ENCODE measurements around the gene KRTAP5-9. TPM values are rescaled to one million over a fixed set of nuclear protein-coding genes. Genes with fewer than 3 reads are reported as not detected.
A peak's percentile ranks its signal among the peaks of the same experiment; 100 is the strongest.

KRTAP5-9 gene, protein sequence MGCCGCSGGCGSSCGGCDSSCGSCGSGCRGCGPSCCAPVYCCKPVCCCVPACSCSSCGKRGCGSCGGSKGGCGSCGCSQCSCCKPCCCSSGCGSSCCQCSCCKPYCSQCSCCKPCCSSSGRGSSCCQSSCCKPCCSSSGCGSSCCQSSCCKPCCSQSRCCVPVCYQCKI
- total RNA-seq, result 0.66 TPM
- polyA plus RNA-seq (ENCODE audit: insufficient read depth, low read depth, low replicate concordance), result not detected
- long read RNA-seq, donor 1, result 0 reads
- long read RNA-seq, donor 2, result 0 reads
- long read RNA-seq, donor 3, result 0 reads
- long read RNA-seq, donor 4, result 0 reads
- long read RNA-seq, donor 5, result 0 reads
- long read RNA-seq, donor 6, result 0 reads
- long read RNA-seq, donor 7, result 0 reads
- long read RNA-seq, donor 8, result 0 reads
- long read RNA-seq, donor 9, partial matches to known transcripts, result 0 of 1 reads
- long read RNA-seq, donor 9, other reads (novel, unspliced or antisense), result 0 of 1 reads
- long read RNA-seq, donor 10, result 0 reads

DNA sequence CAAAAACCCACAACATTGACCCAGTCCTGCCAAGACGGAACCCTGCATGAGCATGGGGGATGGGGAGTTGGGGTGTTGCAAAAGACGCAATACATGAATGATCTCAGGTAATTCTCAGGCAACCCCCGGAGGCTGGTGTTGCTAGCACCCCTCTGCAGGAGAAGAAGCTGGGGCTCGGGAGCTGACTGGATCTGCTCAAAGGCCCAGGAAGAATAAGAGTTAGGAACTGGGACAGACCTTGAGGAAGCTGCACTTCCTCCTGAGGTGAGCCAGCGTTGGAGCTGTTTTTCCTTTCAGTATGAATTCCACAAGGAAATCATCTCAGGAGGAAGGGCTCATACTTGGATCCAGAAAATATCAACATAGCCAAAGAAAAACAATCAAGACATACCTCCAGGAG, at the start of gene KRTAP5-9:
Gene KRTAP5-9, plus strand, starts transcription at position 301 of the 400 bp plus-strand sequence. CDS start 238 bp downstream, outside the sequence.
- peak in 1 of 5 donors; percentile 26 for DNase-seq
- H3K27ac ChIP-seq (ENCODE audit: low read depth in 2 of 2, low read length in 2 of 2), result no peak within 1 kb of the TSS
- no peaks in the 10 kb centered on the region for H3K36me3 ChIP-seq (ENCODE audit: control insufficient read depth in 2 of 3, insufficient read depth in 3 of 3, low read length in 3 of 3)
- no peaks in the 10 kb centered on the region for H3K4me1 ChIP-seq (ENCODE audit: control insufficient read depth in 2 of 3, insufficient read depth in 2 of 3, low read depth in 1 of 3, low read length in 3 of 3)
- intact Hi-C loops (cut with DNase I), result no loop called here
- H3K9me3 ChIP-seq (ENCODE audit: control insufficient read depth in 2 of 3, insufficient read depth in 1 of 3, low read length in 3 of 3), result no peaks in the 10 kb centered on the region
- TF ChIP-seq CTCF (IDR thresholded peaks at IDR 0.05; ENCODE audit: borderline replicate concordance, extremely low read depth, insufficient read depth), result no peak
- no peak for FAIRE-seq
- H3K27me3 ChIP-seq (ENCODE audit: control insufficient read depth, insufficient read depth, low read length), result no peaks in the 10 kb centered on the region
- H3K9ac ChIP-seq (ENCODE audit: low read length in 3 of 3), result no peak within 1 kb of the TSS
- H3K4me3 ChIP-seq (ENCODE audit: low read length in 3 of 3), result no peak within 1 kb of the TSS

GRCh38 chr11:71499125-71499524, 49.1 kb upstream of the KRTAP5-9 start:
- H3K27ac ChIP-seq (ENCODE audit: low read depth in 2 of 2, low read length in 2 of 2), result no peak overlapping the region

GRCh38 chr11:71499546-71499945, 48.7 kb upstream of the KRTAP5-9 start:
- Histone ChIP-seq H3K27me3 (ENCODE audit: control insufficient read depth, insufficient read depth, low read length) (no peaks in the 10 kb centered on the region), H3K9ac (ENCODE audit: low read length in 3 of 3) (no peak overlapping the region), H3K36me3 (ENCODE audit: control insufficient read depth in 2 of 3, insufficient read depth in 3 of 3, low read length in 3 of 3) (peaks cover 2 to 42% (median 26%) of the 10 kb centered on the region in 3 donors), H3K9me3 (ENCODE audit: control insufficient read depth in 2 of 3, insufficient read depth in 1 of 3, low read length in 3 of 3) (no peaks in the 10 kb centered on the region), H3K27ac (ENCODE audit: low read depth in 2 of 2, low read length in 2 of 2) (no peak overlapping the region), H3K4me3 (ENCODE audit: low read length in 3 of 3) (no peak overlapping the region), H3K4me1 (ENCODE audit: control insufficient read depth in 2 of 3, insufficient read depth in 2 of 3, low read depth in 1 of 3, low read length in 3 of 3) (no peaks in the 10 kb centered on the region)
- DNase-seq, result no peak
- intact Hi-C loops (cut with DNase I), result no loop called here
- no peak for TF ChIP-seq CTCF (IDR thresholded peaks at IDR 0.05; ENCODE audit: borderline replicate concordance, extremely low read depth, insufficient read depth)
- FAIRE-seq, result no peak

More at GRCh38 chr11:71499125-71499524, 49.1 kb upstream of the KRTAP5-9 start:
- no peaks in the 10 kb centered on the region for H3K27me3 ChIP-seq (ENCODE audit: control insufficient read depth, insufficient read depth, low read length)
- no peak for DNase-seq
- H3K4me3 ChIP-seq (ENCODE audit: low read length in 3 of 3), result no peak overlapping the region
- peaks cover 2 to 45% (median 26%) of the 10 kb centered on the region in 3 donors for H3K36me3 ChIP-seq (ENCODE audit: control insufficient read depth in 2 of 3, insufficient read depth in 3 of 3, low read length in 3 of 3)
- H3K9me3 ChIP-seq (ENCODE audit: control insufficient read depth in 2 of 3, insufficient read depth in 1 of 3, low read length in 3 of 3), result no peaks in the 10 kb centered on the region
- H3K9ac ChIP-seq (ENCODE audit: low read length in 3 of 3), result no peak overlapping the region
- no peaks in the 10 kb centered on the region for H3K4me1 ChIP-seq (ENCODE audit: control insufficient read depth in 2 of 3, insufficient read depth in 2 of 3, low read depth in 1 of 3, low read length in 3 of 3)
- TF ChIP-seq CTCF (IDR thresholded peaks at IDR 0.05; ENCODE audit: borderline replicate concordance, extremely low read depth, insufficient read depth), result no peak
- intact Hi-C loops (cut with DNase I), result no loop called here
- FAIRE-seq, result no peak
